Panc1 (cell line): ENCODE measurements around the gene ANO1. TPM values are rescaled to one million over a fixed set of nuclear protein-coding genes. Genes with fewer than 3 reads are reported as not detected.
A peak's percentile ranks its signal among the peaks of the same experiment; 100 is the strongest.

ENCODE experiments used
- ATAC-seq: fragments of 200-7000 bp; cut with Tn5 transposase; 2 replicates; pipeline ENCODE4 v1.9.1; 2020; ENCODE audit warnings: mild to moderate bottlenecking, moderate library complexity
- BruUV-seq: library from RNA; stranded (reverse); fragments of 400-500 nt; replicated peaks from 2 replicates; lab custom pipeline; 2021; lab: Mats Ljungman, UMichigan
- CTCF ChIA-PET: fragments of 300-600 bp; sonication (Branson Sonifier 250); formaldehyde crosslinking; loops from one replicate; lab custom pipeline; 2022; ENCODE audit warnings: antibody characterized with exemption; lab: Charles Lee
- POLR2A ChIA-PET: fragments of 300-600 bp; sonication (Branson Sonifier 250); formaldehyde crosslinking; loops from one replicate; lab custom pipeline; 2022; ENCODE audit warnings: antibody characterized with exemption; lab: Charles Lee
- DNase-seq: peaks from one replicate; pipeline ENCODE4 v3.0.0-alpha.2; 2010; ENCODE audit warnings: low read depth, low spot score
- H3K27ac ChIP-seq: 2 replicates; pipeline ENCODE4 v1.5.1; 2011; ENCODE audit warnings: mild to moderate bottlenecking, low read length, inconsistent platforms
- H3K27me3 ChIP-seq: fragments of 200-500 bp; sonication (Bioruptor generic); 2 replicates; pipeline ENCODE4 v1.6.0; 2014; ENCODE audit warnings: low read length, inconsistent platforms; ENCODE audit not compliant: control insufficient read depth, insufficient read depth
- H3K36me3 ChIP-seq: fragments of 200-500 bp; sonication (Bioruptor generic); 2 replicates; pipeline ENCODE4 v1.5.1; 2014; ENCODE audit warnings: inconsistent platforms, mild to moderate bottlenecking, low read length, moderate library complexity; ENCODE audit not compliant: control insufficient read depth, insufficient read depth
- H3K4me1 ChIP-seq: 2 replicates; pipeline ENCODE4 v1.5.1; 2011; ENCODE audit warnings: inconsistent platforms, mild to moderate bottlenecking, low read length, moderate library complexity; ENCODE audit not compliant: control insufficient read depth, insufficient read depth
- H3K4me3 ChIP-seq, 2 experiments: 2 replicates each; pipeline ENCODE4 v1.5.1; 2011 to 2012; ENCODE audit warnings: low read depth in 2 of 2, low read length in 2 of 2, mild to moderate bottlenecking in 2 of 2, inconsistent platforms in 1 of 2, moderate library complexity in 1 of 2
- H3K9me3 ChIP-seq: fragments of 200-500 bp; sonication (Bioruptor generic); 2 replicates; pipeline ENCODE4 v1.5.1; 2014; ENCODE audit warnings: low read depth, mild to moderate bottlenecking, inconsistent platforms, low read length, moderate library complexity; ENCODE audit not compliant: control insufficient read depth, insufficient read depth
- CTCF ChIP-seq: fragments of 450-650 bp; IDR thresholded peaks from 2 replicates; pipeline ENCODE4 v1.5.1; 2017; ENCODE audit warnings: mild to moderate bottlenecking
- POLR2AphosphoS5 ChIP-seq: IDR thresholded peaks from 2 replicates; pipeline ENCODE4 v1.6.1; 2012; ENCODE audit warnings: mild to moderate bottlenecking, low read depth, low read length, moderate library complexity
- REST ChIP-seq, 2 experiments: IDR thresholded peaks; 2 replicates each; pipeline ENCODE4 v1.6.1; 2011 to 2012; ENCODE audit warnings: low read depth in 2 of 2, control low read depth in 1 of 2, low read length in 1 of 2, mild to moderate bottlenecking in 1 of 2, moderate library complexity in 1 of 2; ENCODE audit not compliant: insufficient read depth in 1 of 2
- SIN3A ChIP-seq: IDR thresholded peaks from 2 replicates; pipeline ENCODE4 v1.6.1; 2012; ENCODE audit warnings: low read depth, mild to moderate bottlenecking, low read length, moderate library complexity, borderline replicate concordance; ENCODE audit not compliant: insufficient read depth
- TCF7L2 ChIP-seq: IDR thresholded peaks from 2 replicates; pipeline ENCODE4 v1.6.1; 2011; ENCODE audit warnings: mild to moderate bottlenecking, low read depth, low read length, inconsistent platforms
- in situ Hi-C: cut with HindIII; loops from 2 replicates; pipeline ENCODE4 v1.10.0; 2016; ENCODE audit warnings: low sequenced_read_pairs, low pct_unique_long_range_greater_than_20kb
- intact Hi-C: fragments of 100-400 bp; cut with micrococcal nuclease; formaldehyde crosslinking; loops from one replicate; pipeline ENCODE4 v1.10.0; 2022; ENCODE audit not compliant: unreplicated experiment
- total RNA-seq: library from RNA; stranded (reverse); gene quantifications from one replicate; pipeline ENCODE4 v1.2.1, GENCODE V29; 2021; ENCODE audit not compliant: unreplicated experiment

The ANO1 gene
- total RNA-seq, 1 experiment from 2014 or later = 2.3 TPM

- POLR2A ChIA-PET = no interaction called here
- DNase-seq = no peak
Observed at GRCh38 chr11:70191495-70192140, 113.5 kb downstream of the ANO1 start.

More at GRCh38 chr11:70191495-70192140, 113.5 kb downstream of the ANO1 start:
- in situ Hi-C loops (loop anchor here (25.0 kb wide), 1 partner anchor 229 kb away; no protein-coding TSS in a partner anchor), intact Hi-C loops (loop anchor here (5.0 kb wide), 2 partner anchors 109 to 504 kb away; no protein-coding TSS in a partner anchor)
- CTCF ChIA-PET = interaction anchor here (0.5 to 1.1 kb wide), 8 partner anchors 17 to 1904 kb away, joined by 3 to 7 read pairs (median 4); no protein-coding TSS in a partner anchor
- TF ChIP-seq TCF7L2 (no peak), REST (IDR thresholded peaks at IDR 0.05; ENCODE audit: insufficient read depth in 1 of 2, low read depth in 2 of 2, low read length in 1 of 2) (0 out of 4 replicates have a peak, but pooled peaks of 1 of the 2 experiments have one; percentile 50), CTCF (peak; percentile 98), POLR2AphosphoS5 (no peak), SIN3A (no peak)
- ATAC-seq = peak; percentile 96
- BruUV-seq = no TSS peak
- Histone ChIP-seq H3K36me3 (no peaks in the 10 kb centered on the region), H3K4me3 (no peak overlapping the region), H3K4me1 (no peaks in the 10 kb centered on the region), H3K27ac (no peak overlapping the region), H3K27me3 (no peaks in the 10 kb centered on the region), H3K9me3 (no peaks in the 10 kb centered on the region)
